SK-N-MC (cell line): ENCODE measurements around the gene PPP1R1B.

Experiments used
- DNase-seq: peaks from one replicate; pipeline ENCODE4 v3.0.0-alpha.2; 2011; ENCODE audit warnings: low read depth, low spot score
- H3K27ac ChIP-seq: fragments of 200-600 bp; sonication (generic); 2 replicates; pipeline ENCODE4 v1.5.1; 2016; ENCODE audit warnings: mixed run types
- H3K36me3 ChIP-seq: fragments of 200-600 bp; sonication (generic); 2 replicates; pipeline ENCODE4 v1.6.1; 2017; ENCODE audit warnings: antibody characterized with exemption, low read length, mixed read lengths; ENCODE audit not compliant: insufficient read depth
- H3K4me3 ChIP-seq: fragments of 200-600 bp; sonication (generic); 2 replicates; pipeline ENCODE4 v1.5.1; 2016
- H3K9ac ChIP-seq: fragments of 200-600 bp; sonication (generic); 2 replicates; pipeline ENCODE4 v1.8.0; 2017; ENCODE audit warnings: mixed run types, mixed read lengths; ENCODE audit not compliant: insufficient read length
- H3K9me3 ChIP-seq: fragments of 200-600 bp; sonication (generic); 2 replicates; pipeline ENCODE4 v1.6.1; 2017; ENCODE audit warnings: low read depth, mild to moderate bottlenecking, antibody characterized with exemption, low read length, moderate library complexity, mixed read lengths
- EZH2 ChIP-seq: fragments of 200-600 bp; sonication (generic); IDR thresholded peaks from one replicate; pipeline ENCODE4 v1.6.1; 2017; ENCODE audit warnings: antibody characterized with exemption
- FOXP2 ChIP-seq: optimal IDR thresholded peaks from 2 replicates; pipeline ENCODE3; 2011; ENCODE audit warnings: mild to moderate bottlenecking, moderate library complexity; ENCODE audit not compliant: insufficient read depth; ENCODE audit errors: extremely low read length, control extremely low read depth
- POLR2AphosphoS5 ChIP-seq: IDR thresholded peaks from 2 replicates; pipeline ENCODE4 v1.6.1; 2012; ENCODE audit warnings: mild to moderate bottlenecking, low read depth, low read length, borderline replicate concordance

PPP1R1B gene

DNA sequence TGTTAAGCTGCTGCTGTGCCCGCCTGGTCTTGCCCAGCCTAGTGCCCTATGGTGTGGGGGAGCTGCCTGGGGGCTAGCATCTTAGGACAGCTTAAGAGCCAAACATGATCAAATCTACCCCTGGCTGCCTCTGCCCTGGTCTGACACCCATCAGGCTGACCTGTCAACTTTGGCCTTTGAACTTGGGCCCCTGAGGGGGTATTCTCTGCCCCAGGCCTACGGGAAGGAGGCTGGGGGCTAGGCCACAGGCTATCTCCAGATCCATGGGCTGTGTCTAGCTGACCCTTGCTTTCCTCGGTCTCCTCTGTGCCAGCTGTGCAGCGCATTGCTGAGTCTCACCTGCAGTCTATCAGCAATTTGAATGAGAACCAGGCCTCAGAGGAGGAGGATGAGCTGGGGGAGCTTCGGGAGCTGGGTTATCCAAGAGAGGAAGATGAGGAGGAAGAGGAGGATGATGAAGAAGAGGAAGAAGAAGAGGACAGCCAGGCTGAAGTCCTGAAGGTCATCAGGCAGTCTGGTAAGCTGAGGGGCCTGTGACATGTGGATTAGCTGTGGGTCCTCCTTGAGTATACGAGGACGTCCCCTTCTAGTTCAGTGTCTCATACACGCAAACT lies 6.9 kb downstream of the PPP1R1B start:
- DNase-seq: no peak
- Histone ChIP-seq H3K4me3 (no peak overlapping the region), H3K27ac (no peak overlapping the region), H3K9ac (no peak overlapping the region), H3K36me3 (no peaks in the 10 kb centered on the region), H3K9me3 (no peaks in the 10 kb centered on the region)
- TF ChIP-seq FOXP2 (no peak), EZH2 (no peak), POLR2AphosphoS5 (no peak)

DNA sequence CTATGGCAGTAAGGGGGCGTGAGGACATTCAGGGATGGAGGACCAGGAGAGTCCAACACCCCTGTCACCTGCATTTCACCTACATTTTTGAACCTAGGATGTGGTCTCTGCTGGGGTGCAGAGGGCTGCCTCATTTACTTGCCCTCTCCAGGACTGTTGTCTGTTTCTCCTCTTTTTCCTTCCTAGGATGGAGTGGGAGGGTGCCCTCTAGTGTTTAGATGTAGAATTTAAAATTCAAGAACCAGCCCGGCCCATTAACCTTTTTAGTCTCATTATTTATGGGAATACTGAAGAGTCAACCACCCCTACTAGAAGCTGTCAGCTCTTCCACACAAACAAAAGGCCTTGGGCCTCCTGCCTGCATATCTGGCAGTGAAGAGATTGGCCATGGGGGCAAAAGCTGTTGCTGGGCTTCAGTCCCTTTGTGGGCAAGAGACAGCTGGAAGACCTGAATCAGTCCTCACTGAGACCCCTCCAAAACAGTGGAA lies 7.7 kb downstream of the PPP1R1B start:
- no peak for DNase-seq
- Histone ChIP-seq H3K9ac (no peak overlapping the region), H3K27ac (no peak overlapping the region)

DNA sequence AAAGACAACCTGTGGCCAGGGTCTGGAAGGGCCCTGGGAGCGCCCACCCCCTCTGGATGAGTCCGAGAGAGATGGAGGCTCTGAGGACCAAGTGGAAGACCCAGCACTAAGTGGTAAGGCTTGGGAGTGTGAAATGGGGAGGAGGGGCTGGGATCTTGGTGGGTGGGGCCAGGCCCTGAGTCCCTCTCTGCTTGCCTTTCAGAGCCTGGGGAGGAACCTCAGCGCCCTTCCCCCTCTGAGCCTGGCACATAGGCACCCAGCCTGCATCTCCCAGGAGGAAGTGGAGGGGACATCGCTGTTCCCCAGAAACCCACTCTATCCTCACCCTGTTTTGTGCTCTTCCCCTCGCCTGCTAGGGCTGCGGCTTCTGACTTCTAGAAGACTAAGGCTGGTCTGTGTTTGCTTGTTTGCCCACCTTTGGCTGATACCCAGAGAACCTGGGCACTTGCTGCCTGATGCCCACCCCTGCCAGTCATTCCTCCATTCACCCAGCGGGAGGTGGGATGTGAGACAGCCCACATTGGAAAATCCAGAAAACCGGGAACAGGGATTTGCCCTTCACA lies 8.9 kb downstream of the PPP1R1B start:
- TF ChIP-seq FOXP2 (no peak), EZH2 (no peak), POLR2AphosphoS5 (no peak)
- Histone ChIP-seq H3K9ac (peak overlapping the region; percentile 88), H3K4me3 (no peak overlapping the region), H3K9me3 (no peaks in the 10 kb centered on the region), H3K27ac (no peak overlapping the region), H3K36me3 (no peaks in the 10 kb centered on the region)
- DNase-seq: no peak

More for the DNA sequence above, 7.7 kb downstream of the PPP1R1B start:
- Histone ChIP-seq H3K9me3 (no peaks in the 10 kb centered on the region), H3K36me3 (no peaks in the 10 kb centered on the region), H3K4me3 (no peak overlapping the region)
- TF ChIP-seq FOXP2 (no peak), POLR2AphosphoS5 (no peak), EZH2 (no peak)

DNA sequence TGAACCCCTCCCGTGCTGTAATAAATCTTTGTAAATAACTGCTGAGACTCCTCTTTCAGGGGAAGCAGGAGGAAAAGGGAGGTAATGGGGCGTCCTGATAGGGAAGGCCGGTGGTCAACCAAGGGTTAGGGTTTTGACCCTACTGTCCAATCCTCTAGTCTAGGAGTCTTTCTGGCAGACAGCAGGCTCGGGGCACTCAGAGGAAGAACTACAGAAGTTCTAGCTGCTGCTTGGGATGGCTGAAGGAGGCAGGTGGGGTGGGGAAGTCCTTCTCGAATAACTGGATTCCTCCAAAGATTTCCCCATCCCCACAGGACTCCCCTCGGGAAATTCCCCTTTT lies 9.8 kb downstream of the PPP1R1B start:
- TF ChIP-seq EZH2 (no peak), POLR2AphosphoS5 (no peak), FOXP2 (no peak)
- Histone ChIP-seq H3K4me3 (peak overlapping the region; percentile 94), H3K9me3 (no peaks in the 10 kb centered on the region), H3K27ac (peak overlapping the region; percentile 67; the same call in 1 of the 2 replicates), H3K9ac (peak overlapping the region; percentile 88), H3K36me3 (no peaks in the 10 kb centered on the region)
- DNase-seq: no peak

DNA sequence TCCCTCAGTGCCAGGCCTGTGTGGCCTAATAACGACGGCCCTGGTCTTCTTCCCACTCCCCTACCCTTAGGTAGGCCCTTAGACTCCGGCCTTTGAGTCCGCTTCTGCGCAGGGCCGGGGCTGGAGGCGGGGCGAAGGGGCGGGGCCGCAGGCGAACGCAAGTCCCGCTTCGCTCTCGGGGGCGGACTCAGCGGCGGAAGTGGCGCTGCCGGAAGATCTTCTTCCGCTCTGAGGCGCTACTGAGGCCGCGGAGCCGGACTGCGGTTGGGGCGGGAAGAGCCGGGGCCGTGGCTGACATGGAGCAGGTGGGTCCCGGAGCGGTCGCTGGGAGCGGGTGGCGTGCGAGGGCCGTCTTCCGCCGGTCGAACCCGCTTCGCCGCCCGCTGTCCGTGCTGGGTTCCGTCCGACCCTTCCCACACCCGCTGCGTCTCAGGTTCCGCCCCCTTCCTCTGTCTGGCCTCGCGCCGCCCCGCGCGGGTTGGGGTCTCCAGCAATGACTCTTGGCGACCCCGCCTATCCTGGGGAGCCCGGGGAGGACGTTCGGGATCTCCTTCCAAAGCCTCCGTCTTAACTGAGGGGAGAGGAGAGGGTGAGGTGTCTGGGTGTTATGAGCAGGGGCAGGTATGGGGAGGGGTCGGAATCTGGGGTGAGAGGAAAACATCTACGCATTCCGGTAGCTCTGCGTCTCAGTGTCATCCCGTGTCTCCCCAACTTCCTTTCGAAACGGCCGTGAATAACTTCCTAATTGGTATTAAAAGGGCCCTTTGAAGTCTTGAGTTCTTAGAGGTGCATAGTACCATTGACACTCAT lies 10.4 kb downstream of the PPP1R1B start, which contains the start of gene STARD3:
STARD3 (plus strand) TSS at position 218 of the 810 bp plus-strand sequence. CDS start 16,388 bp downstream, outside the sequence.
- H3K36me3 ChIP-seq: no peaks in the 10 kb centered on the region
- no peak for DNase-seq
- peak within 1 kb of the TSS; percentile 94 for H3K4me3 ChIP-seq
- peak within 1 kb of the TSS; percentile 88 for H3K9ac ChIP-seq
- H3K27ac ChIP-seq: peak within 1 kb of the TSS; percentile 67; the same call in 1 of the 2 replicates
- TF ChIP-seq POLR2AphosphoS5 (peak; percentile 82), EZH2 (no peak)
- H3K9me3 ChIP-seq: no peaks in the 10 kb centered on the region

DNA sequence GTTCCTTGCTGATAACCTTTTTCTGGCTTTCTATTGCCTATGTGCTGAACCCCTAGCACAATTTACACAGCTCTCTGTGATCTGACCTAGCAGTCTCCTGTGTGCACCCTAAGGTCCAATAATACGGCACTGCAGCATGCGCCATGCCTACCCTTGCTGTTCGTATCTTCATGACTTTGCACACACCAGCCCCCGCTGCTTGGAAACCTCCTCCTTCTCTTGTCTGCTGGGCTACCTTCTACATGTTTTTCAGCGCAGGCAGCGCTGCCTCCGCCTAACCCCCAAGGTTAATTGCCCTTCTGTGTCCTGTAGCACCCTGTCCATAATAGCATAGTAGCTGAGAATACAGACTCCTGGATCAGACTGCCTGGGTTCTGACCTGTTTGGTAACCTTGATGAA lies 11.6 kb downstream of the PPP1R1B start:
- no peak for DNase-seq
- Histone ChIP-seq H3K36me3 (no peaks in the 10 kb centered on the region), H3K9ac (peak overlapping the region; percentile 88), H3K9me3 (no peaks in the 10 kb centered on the region), H3K4me3 (peak overlapping the region; percentile 94; the same call in 1 of the 2 replicates), H3K27ac (no peak overlapping the region)
- no peak for TF ChIP-seq POLR2AphosphoS5
- no peak for TF ChIP-seq EZH2
- TF ChIP-seq FOXP2: no peak

DNA sequence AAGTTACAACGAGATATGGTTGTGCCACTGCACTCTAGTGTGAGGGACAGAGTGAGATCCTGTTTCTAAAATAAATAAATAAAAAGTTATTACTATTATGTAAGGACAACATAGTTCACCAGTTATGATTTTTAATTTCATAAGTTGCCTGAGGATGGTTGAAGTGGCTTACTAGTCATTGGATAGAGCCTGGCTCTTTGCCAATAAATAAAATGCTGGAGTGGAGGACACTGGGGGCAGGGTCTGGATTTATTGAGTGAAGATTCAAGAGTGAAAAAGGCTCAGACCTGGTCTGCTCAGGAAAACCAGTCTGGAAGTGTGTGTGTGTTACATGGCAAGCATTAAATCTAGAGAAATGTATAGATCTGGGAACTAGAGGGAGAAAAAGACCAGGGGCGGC lies 12.3 kb downstream of the PPP1R1B start:
- Histone ChIP-seq H3K4me3 (no peak overlapping the region), H3K36me3 (no peaks in the 10 kb centered on the region), H3K9me3 (no peaks in the 10 kb centered on the region), H3K9ac (no peak overlapping the region), H3K27ac (no peak overlapping the region)
- TF ChIP-seq POLR2AphosphoS5 (no peak), EZH2 (no peak), FOXP2 (no peak)
- DNase-seq: no peak

DNA sequence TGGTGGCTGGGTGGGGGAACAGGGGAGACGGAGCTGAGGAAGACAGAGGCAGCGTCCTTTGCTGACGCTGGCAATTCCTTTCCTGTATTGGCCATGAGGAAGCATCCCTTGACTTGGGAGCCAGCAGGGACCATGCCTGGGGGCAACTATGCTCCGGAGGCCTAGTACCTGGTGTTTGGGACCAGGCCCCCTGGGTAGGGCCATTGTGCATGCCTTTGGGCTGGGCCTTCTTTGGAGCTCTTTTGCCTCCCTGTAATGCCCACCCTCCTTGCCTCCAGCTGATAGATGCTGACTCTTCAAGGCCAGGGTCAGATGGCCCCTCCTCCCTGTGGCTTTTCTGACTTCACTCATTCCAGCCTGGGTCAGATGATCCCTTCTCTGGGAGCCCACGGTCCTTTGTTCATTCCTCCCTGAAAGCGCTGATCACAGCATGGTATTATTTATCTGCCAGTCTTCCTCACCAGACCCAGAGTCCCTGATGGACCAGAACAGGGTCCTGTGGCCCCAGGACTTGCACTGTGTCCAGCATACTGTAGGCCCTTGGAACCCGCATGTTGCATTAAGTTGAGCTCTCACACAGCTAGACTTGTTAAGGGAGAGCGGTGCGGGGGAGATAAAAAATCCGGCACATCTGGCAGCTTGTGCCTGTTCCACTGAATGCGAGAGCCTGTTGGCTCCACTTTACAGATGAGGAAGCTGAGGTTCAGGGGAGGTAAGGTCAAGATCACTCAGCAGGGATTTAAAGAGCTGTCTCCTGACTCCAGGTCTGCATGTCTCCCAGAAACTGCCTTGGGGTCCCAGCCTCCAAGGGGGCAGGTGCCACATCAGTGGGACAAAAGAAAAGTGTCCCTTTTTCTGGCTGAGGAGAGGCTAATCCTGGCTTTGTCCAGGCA lies 13.1 kb downstream of the PPP1R1B start:
- DNase-seq: no peak
- no peaks in the 10 kb centered on the region for H3K9me3 ChIP-seq
- no peaks in the 10 kb centered on the region for H3K36me3 ChIP-seq
- no peak overlapping the region for H3K9ac ChIP-seq
- no peak overlapping the region for H3K4me3 ChIP-seq
- no peak overlapping the region for H3K27ac ChIP-seq
- TF ChIP-seq EZH2: no peak
- no peak for TF ChIP-seq POLR2AphosphoS5
- TF ChIP-seq FOXP2: no peak
